WI38 (cell line): Measurements from ENCODE around the gene ADGRF1.

ENCODE experiments used
- H3K4me3 ChIP-seq: 2 replicates; pipeline ENCODE4 v1.5.1; 2011; ENCODE audit warnings: low read depth, mild to moderate bottlenecking, control low read depth, low read length
- CTCF ChIP-seq: IDR thresholded peaks from 2 replicates; pipeline ENCODE4 v1.5.1; 2012; ENCODE audit warnings: low read depth, mild to moderate bottlenecking, control low read depth, low read length

The ADGRF1 gene

GRCh38 chr6:47031656-47032055, 10.5 kb downstream of the ADGRF1 start:
- TF ChIP-seq CTCF, result no peak
- no peak overlapping the region for H3K4me3 ChIP-seq

- TF ChIP-seq CTCF, result no peak
- H3K4me3 ChIP-seq, result no peak overlapping the region
Observed at GRCh38 chr6:47029865-47030561, 12.1 kb downstream of the ADGRF1 start.

- no peak overlapping the region for H3K4me3 ChIP-seq
- no peak for TF ChIP-seq CTCF
Observed at GRCh38 chr6:47028835-47029360, 13.2 kb downstream of the ADGRF1 start.

GRCh38 chr6:47027315-47027714, 14.8 kb downstream of the ADGRF1 start:
- TF ChIP-seq CTCF, result no peak
- no peak overlapping the region for H3K4me3 ChIP-seq

GRCh38 chr6:47026679-47027078, 15.5 kb downstream of the ADGRF1 start:
- no peak overlapping the region for H3K4me3 ChIP-seq
- no peak for TF ChIP-seq CTCF

- H3K4me3 ChIP-seq, result no peak overlapping the region
- no peak for TF ChIP-seq CTCF
Observed at GRCh38 chr6:47023573-47023972, 18.6 kb downstream of the ADGRF1 start.

- H3K4me3 ChIP-seq, result no peak overlapping the region
- TF ChIP-seq CTCF, result no peak
Observed at GRCh38 chr6:47022191-47022590, 19.9 kb downstream of the ADGRF1 start.
